GM06990 (cell line): ENCODE measurements around the gene DBX1.

Experiments used
- DNase-seq: peaks from one replicate; pipeline ENCODE4 v3.0.0-alpha.2; 2011; ENCODE audit not compliant: insufficient read length; ENCODE audit errors: extremely low read depth
- H3K27me3 ChIP-seq: replicated peaks from 2 replicates; pipeline ENCODE4 v1.6.0; 2011; ENCODE audit warnings: low read length; ENCODE audit not compliant: control insufficient read depth, insufficient read depth
- H3K36me3 ChIP-seq: 2 replicates; pipeline ENCODE4 v1.5.1; 2011; ENCODE audit warnings: low read length; ENCODE audit not compliant: control insufficient read depth, insufficient read depth
- H3K4me3 ChIP-seq: replicated peaks from 2 replicates; pipeline ENCODE4 v1.5.1; 2011; ENCODE audit warnings: low read depth, mild to moderate bottlenecking, control low read depth, low read length
- CTCF ChIP-seq: IDR thresholded peaks from 2 replicates; pipeline ENCODE4 v1.5.1; 2011; ENCODE audit warnings: low read length, control low read depth, mild to moderate bottlenecking, inconsistent platforms; ENCODE audit not compliant: insufficient read depth, poor library complexity, severe bottlenecking

The DBX1 gene

GRCh38 chr11:20154381-20154780 lies 5.9 kb downstream of the DBX1 start:
- no peak for TF ChIP-seq CTCF
- Histone ChIP-seq H3K4me3 (no peak overlapping the region), H3K27me3 (peaks cover 4% of the 10 kb centered on the region), H3K36me3 (no peaks in the 10 kb centered on the region)
- DNase-seq: no peak

GRCh38 chr11:20138707-20139106 lies 21.6 kb downstream of the DBX1 start:
- Histone ChIP-seq H3K4me3 (no peak overlapping the region), H3K27me3 (peaks cover 1% of the 10 kb centered on the region), H3K36me3 (no peaks in the 10 kb centered on the region)
- DNase-seq: no peak
- TF ChIP-seq CTCF: no peak

GRCh38 chr11:20137637-20138036 lies 22.6 kb downstream of the DBX1 start:
- Histone ChIP-seq H3K27me3 (peaks cover 1% of the 10 kb centered on the region), H3K36me3 (no peaks in the 10 kb centered on the region), H3K4me3 (no peak overlapping the region)
- no peak for TF ChIP-seq CTCF
- no peak for DNase-seq

GRCh38 chr11:20134991-20135736 lies 25.1 kb downstream of the DBX1 start:
- Histone ChIP-seq H3K36me3 (no peaks in the 10 kb centered on the region), H3K4me3 (no peak overlapping the region), H3K27me3 (peaks cover under 1% of the 10 kb centered on the region)
- DNase-seq: no peak
- no peak for TF ChIP-seq CTCF

- no peak overlapping the region for H3K4me3 ChIP-seq
- H3K27me3 ChIP-seq: no peaks in the 10 kb centered on the region; the same call in 1 of the 2 replicates
- no peak for TF ChIP-seq CTCF
- no peak for DNase-seq
- no peaks in the 10 kb centered on the region for H3K36me3 ChIP-seq
These were observed 27.6 kb downstream of the DBX1 start for GRCh38 chr11:20132667-20133039.
